Stomach (tissue), 4 donors: ENCODE data around the gene LRMDA.

ENCODE experiments used
- CTCF ChIP-seq, 7 experiments: fragments of 450-650 bp in 4 of 7; fragments of 200-600 bp in 3 of 7; sonication (generic) in 3 of 7; IDR thresholded peaks; one replicate each; pipeline ENCODE4 v1.5.1; 2016 to 2019; ENCODE audit warnings: antibody characterized with exemption in 7 of 7, control low read depth in 2 of 7, mild to moderate bottlenecking in 1 of 7
- EP300 ChIP-seq: sonication (generic); formaldehyde crosslinking; IDR thresholded peaks from one replicate; pipeline ENCODE4 v1.6.1; 2017; ENCODE audit warnings: antibody characterized with exemption
- POLR2A ChIP-seq, 4 donors: fragments of 450-650 bp; IDR thresholded peaks; one replicate each; pipeline ENCODE4 v1.6.1; 2016; ENCODE audit warnings: antibody characterized with exemption in 4 of 4, control low read depth in 2 of 4, mild to moderate bottlenecking in 1 of 4, moderate library complexity in 1 of 4

- no peak for TF ChIP-seq CTCF (IDR thresholded peaks at IDR 0.05)
- TF ChIP-seq EP300: no peak
- no peak for TF ChIP-seq POLR2A (IDR thresholded peaks at IDR 0.05)
These were observed 680.0 kb downstream of the LRMDA start for GRCh38 chr10:76111404-76111803.
